HG03575 (cell line): Measurements from ENCODE around the gene SHISAL1.

Experiments used
- ATAC-seq: cut with Tn5 transposase; IDR thresholded peaks from one replicate; pipeline ENCODE4 v1.9.1; 2021; ENCODE audit not compliant: unreplicated experiment, insufficient number of reproducible peaks, low FRiP score; ENCODE audit errors: extremely low read depth

Gene SHISAL1

GRCh38 chr22:44347080-44347479 is 34.3 kb upstream of the SHISAL1 start:
- ATAC-seq, result no peak

- ATAC-seq, result no peak
Observed at GRCh38 chr22:44345872-44346271, 33.1 kb upstream of the SHISAL1 start.

- ATAC-seq, result no peak
Observed at GRCh38 chr22:44344407-44344806, 31.7 kb upstream of the SHISAL1 start.

- no peak for ATAC-seq
Observed at GRCh38 chr22:44342347-44342956, 29.7 kb upstream of the SHISAL1 start.

GRCh38 chr22:44341431-44342346 is 28.9 kb upstream of the SHISAL1 start:
- no peak for ATAC-seq

- ATAC-seq, result no peak
Observed at GRCh38 chr22:44340271-44341239, 27.8 kb upstream of the SHISAL1 start.

- ATAC-seq, result no peak
Observed at GRCh38 chr22:44338906-44339305, 26.2 kb upstream of the SHISAL1 start.

GRCh38 chr22:44338177-44338810 is 25.5 kb upstream of the SHISAL1 start:
- ATAC-seq, result no peak

GRCh38 chr22:44337678-44338004 is 24.9 kb upstream of the SHISAL1 start:
- no peak for ATAC-seq

GRCh38 chr22:44336962-44337677 is 24.4 kb upstream of the SHISAL1 start:
- no peak for ATAC-seq

GRCh38 chr22:44335903-44336803 is 23.4 kb upstream of the SHISAL1 start:
- ATAC-seq, result no peak

- ATAC-seq, result no peak
Observed at GRCh38 chr22:44335066-44335839, 22.5 kb upstream of the SHISAL1 start.

- no peak for ATAC-seq
Observed at GRCh38 chr22:44333847-44334635, 21.3 kb upstream of the SHISAL1 start.

- no peak for ATAC-seq
Observed at GRCh38 chr22:44332946-44333345, 20.2 kb upstream of the SHISAL1 start.

- ATAC-seq, result no peak
Observed at GRCh38 chr22:44331881-44332714, 19.3 kb upstream of the SHISAL1 start.
